ENCODE results near the gene ZNF384.

The ZNF384 gene

DNA sequence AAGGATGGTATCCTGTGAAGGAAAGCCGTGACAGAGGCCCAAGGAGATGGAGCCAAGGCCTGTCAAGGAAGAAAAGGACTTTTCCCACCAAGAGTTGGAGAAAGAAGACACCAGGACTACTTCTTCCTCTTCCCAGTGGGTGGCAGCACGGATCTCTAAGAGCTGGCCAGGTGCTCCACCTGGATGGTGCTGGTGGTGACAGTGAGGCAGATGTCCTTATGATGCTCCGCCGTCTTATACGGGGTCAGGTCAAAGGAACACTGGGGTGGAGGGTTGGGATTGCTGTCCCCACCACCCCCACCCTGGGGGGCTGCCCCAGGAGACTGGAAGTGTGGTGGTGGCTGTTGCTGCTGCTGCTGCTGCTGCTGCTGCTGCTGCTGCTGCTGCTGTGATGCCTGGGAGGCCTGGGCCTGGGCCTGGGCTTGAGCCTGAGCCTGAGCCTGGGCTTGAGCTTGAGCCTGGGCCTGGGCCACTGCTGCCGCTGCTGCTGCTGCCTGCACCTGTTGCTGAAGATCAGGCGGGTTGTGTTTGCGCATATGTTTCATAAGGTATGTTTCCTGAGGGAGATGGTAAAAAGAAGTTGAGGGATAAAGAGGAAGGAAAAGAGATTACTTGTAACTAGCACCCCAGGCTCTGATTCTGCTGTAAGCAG, 21.5 kb downstream of the ZNF384 start:
- TF ChIP-seq, protein P1, sequence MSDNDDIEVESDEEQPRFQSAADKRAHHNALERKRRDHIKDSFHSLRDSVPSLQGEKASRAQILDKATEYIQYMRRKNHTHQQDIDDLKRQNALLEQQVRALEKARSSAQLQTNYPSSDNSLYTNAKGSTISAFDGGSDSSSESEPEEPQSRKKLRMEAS (IDR thresholded peaks at IDR 0.05; ENCODE audit: low read depth, low read length), result no peak
- TF ChIP-seq, protein P2, sequence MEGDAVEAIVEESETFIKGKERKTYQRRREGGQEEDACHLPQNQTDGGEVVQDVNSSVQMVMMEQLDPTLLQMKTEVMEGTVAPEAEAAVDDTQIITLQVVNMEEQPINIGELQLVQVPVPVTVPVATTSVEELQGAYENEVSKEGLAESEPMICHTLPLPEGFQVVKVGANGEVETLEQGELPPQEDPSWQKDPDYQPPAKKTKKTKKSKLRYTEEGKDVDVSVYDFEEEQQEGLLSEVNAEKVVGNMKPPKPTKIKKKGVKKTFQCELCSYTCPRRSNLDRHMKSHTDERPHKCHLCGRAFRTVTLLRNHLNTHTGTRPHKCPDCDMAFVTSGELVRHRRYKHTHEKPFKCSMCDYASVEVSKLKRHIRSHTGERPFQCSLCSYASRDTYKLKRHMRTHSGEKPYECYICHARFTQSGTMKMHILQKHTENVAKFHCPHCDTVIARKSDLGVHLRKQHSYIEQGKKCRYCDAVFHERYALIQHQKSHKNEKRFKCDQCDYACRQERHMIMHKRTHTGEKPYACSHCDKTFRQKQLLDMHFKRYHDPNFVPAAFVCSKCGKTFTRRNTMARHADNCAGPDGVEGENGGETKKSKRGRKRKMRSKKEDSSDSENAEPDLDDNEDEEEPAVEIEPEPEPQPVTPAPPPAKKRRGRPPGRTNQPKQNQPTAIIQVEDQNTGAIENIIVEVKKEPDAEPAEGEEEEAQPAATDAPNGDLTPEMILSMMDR (IDR thresholded peaks at IDR 0.05; ENCODE audit: low read depth, low read length), result no peak
- TF ChIP-seq POLR2A (IDR thresholded peaks at IDR 0.05; ENCODE audit: extremely low read depth, insufficient read length) (no peak), MYC (IDR thresholded peaks at IDR 0.05; ENCODE audit: low read depth, low read length) (no peak)
- H3K4me3 ChIP-seq (ENCODE audit: low read depth, low read length), result no peak overlapping the region

DNA sequence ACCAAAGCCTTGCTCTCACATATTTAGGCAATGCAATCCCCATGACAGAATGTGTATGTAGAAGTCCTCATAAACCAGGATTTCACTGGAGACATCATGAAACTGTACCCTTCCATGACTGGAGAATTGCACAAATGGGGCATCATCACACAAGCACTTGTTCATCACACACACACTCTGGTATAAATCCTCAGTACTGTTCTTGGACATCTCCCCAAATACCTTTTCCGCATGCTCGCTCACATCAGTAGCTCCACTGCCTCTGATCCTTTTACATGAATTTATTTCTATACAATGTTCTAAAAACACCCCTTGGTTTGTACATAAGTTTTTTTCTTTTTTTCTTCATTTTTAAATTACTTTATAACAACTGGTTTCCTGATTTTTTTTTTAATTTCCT, 23.0 kb downstream of the ZNF384 start:
- TF ChIP-seq MYC (IDR thresholded peaks at IDR 0.05; ENCODE audit: low read depth, low read length), result no peak
- TF ChIP-seq, protein P2 (IDR thresholded peaks at IDR 0.05; ENCODE audit: low read depth, low read length), result no peak
- no peak overlapping the region for H3K4me3 ChIP-seq (ENCODE audit: low read depth, low read length)
- no peak for DNase-seq (ENCODE audit: low read depth)

More for the DNA sequence above, 21.5 kb downstream of the ZNF384 start:
- DNase-seq (ENCODE audit: low read depth), result no peak

DNA sequence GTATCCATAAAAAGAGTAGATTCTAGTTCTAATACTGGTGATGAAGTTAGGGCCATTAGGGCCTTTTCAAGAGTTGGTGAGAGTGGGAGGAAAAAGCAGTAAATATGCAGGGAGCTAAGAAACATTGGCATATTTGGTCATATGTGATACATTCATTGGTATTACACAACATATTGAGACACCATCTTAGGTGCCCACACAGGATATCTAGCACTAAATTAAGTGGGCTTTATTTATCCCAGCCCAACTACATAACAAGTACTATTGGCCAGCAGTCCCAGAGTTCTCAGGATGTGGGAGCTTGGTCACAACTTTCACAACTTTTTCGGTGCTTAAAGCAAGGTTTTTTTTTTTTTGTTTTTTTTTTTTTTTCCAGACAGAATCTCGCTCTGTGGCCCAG, 24.3 kb downstream of the ZNF384 start:
- TF ChIP-seq, protein P1 (IDR thresholded peaks at IDR 0.05; ENCODE audit: low read depth, low read length), result 0 out of 2 replicates have a peak, but pooled peaks have one; percentile 13
- no peak for TF ChIP-seq POLR2A (IDR thresholded peaks at IDR 0.05; ENCODE audit: extremely low read depth, insufficient read length)

DNA sequence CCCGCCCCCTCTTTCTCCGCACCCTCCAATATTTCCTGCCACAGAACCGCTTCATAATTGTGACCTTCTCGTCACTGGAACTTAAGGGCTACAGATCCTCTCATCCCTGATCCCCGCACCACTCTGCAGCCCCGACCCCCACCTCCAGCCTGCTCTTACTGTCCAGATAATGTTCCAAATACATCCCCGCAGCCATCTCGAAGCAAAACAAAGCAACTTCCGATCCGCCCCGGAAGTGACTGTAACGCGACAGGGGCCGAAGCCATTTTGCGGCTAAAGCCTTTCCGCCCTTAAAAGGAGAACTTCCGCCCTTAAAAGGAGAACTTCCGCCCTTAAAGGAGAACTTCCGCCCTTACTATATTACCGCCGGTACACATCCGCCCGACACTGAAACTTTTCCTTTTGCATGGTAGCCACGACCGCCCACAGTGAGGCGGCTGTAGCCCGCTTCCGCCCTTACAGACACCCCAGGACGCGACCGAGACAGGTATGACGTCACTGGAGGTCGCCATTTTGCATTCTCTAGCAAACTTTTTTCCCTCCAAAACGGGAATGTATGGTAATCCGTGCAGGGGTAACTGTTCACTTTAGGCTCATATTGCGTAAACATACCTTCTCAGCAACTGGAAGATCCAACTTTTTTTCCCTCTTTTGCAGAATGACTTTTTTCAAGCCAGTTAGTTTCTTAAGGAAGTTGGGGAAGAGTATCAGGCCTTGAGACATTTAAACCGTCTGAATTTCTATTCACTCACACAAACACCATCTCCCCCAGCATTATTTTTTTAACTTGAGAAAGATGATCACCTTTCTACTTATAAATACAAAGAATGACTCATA, 26.1 kb downstream of the ZNF384 start, which contains the start of gene ING4:
TSS of gene ING4 (minus strand) at position 214 of the 837 bp plus-strand sequence. CDS start at position 196, 18 bp downstream.
- DNase-seq (ENCODE audit: low read depth), result peak; percentile 99
- peak; percentile 46; the same call in 1 of the 2 replicates for TF ChIP-seq MYC (IDR thresholded peaks at IDR 0.05; ENCODE audit: low read depth, low read length)
- TF ChIP-seq, protein P1 (IDR thresholded peaks at IDR 0.05; ENCODE audit: low read depth, low read length), result peak; percentile 38; the same call in 1 of the 2 replicates
- TF ChIP-seq POLR2A (IDR thresholded peaks at IDR 0.05; ENCODE audit: extremely low read depth, insufficient read length), result no peak
- TF ChIP-seq, protein P2 (IDR thresholded peaks at IDR 0.05; ENCODE audit: low read depth, low read length), result no peak
- H3K4me3 ChIP-seq (ENCODE audit: low read depth, low read length), result peak within 1 kb of the TSS; percentile 95

More for the DNA sequence above, 24.3 kb downstream of the ZNF384 start:
- no peak overlapping the region for H3K4me3 ChIP-seq (ENCODE audit: low read depth, low read length)
- peak; percentile 83 for DNase-seq (ENCODE audit: low read depth)

DNA sequence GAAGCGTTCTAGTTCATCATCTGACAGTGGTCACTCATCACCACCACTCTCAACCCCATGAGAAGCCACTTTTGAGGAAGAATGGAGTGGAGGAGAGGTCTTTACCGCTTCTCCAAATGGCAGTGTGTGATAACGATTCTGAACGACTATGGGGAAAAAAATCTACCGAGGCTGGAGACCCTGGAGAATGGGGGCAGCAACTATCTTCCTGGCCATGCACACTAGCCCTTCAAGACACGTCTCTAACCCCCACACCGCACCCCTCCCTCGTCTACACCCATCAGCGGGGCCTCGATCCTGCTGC, 26.6 kb downstream of the ZNF384 start:
- TF ChIP-seq, protein P1 (IDR thresholded peaks at IDR 0.05; ENCODE audit: low read depth, low read length), result no peak
- TF ChIP-seq, protein P2 (IDR thresholded peaks at IDR 0.05; ENCODE audit: low read depth, low read length), result no peak
- no peak for DNase-seq (ENCODE audit: low read depth)
- peak overlapping the region; percentile 95 for H3K4me3 ChIP-seq (ENCODE audit: low read depth, low read length)

DNA sequence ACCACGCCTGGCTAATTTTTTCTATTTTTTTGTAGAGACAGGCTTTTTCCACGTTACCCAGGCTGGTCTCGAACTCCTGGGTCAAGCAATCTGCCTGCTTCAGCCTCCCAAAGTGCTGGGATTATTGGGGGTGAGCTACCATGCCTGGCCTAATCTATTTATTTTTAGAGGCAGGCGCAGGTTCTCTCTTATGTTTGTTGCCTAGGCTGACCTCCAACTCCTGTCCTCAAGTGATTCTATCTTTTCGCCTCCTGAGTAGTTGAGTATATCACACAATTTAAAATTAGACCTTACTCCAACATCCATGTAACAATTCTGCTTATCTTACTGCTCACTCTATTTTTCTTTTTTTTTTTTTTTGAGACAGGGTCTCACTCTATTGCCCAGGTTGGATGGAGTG, 35.2 kb downstream of the ZNF384 start:
- DNase-seq (ENCODE audit: low read depth), result no peak

More for the DNA sequence above, 35.2 kb downstream of the ZNF384 start:
- no peak overlapping the region for H3K4me3 ChIP-seq (ENCODE audit: low read depth, low read length)
- TF ChIP-seq, protein P2 (IDR thresholded peaks at IDR 0.05; ENCODE audit: low read depth, low read length), result no peak
- TF ChIP-seq POLR2A (IDR thresholded peaks at IDR 0.05; ENCODE audit: extremely low read depth, insufficient read length) (no peak), MYC (IDR thresholded peaks at IDR 0.05; ENCODE audit: low read depth, low read length) (no peak)
- TF ChIP-seq, protein P1 (IDR thresholded peaks at IDR 0.05; ENCODE audit: low read depth, low read length), result no peak
